Measurements from ENCODE around the gene ZC3HAV1.
A peak's percentile ranks its signal among the peaks of the same experiment; 100 is the strongest.
"Not testable (repeated sequence)": the region's sequence is repeated elsewhere in the genome, so short reads cannot be mapped to it uniquely, and the experiment has no call there.

The ZC3HAV1 gene

DNA sequence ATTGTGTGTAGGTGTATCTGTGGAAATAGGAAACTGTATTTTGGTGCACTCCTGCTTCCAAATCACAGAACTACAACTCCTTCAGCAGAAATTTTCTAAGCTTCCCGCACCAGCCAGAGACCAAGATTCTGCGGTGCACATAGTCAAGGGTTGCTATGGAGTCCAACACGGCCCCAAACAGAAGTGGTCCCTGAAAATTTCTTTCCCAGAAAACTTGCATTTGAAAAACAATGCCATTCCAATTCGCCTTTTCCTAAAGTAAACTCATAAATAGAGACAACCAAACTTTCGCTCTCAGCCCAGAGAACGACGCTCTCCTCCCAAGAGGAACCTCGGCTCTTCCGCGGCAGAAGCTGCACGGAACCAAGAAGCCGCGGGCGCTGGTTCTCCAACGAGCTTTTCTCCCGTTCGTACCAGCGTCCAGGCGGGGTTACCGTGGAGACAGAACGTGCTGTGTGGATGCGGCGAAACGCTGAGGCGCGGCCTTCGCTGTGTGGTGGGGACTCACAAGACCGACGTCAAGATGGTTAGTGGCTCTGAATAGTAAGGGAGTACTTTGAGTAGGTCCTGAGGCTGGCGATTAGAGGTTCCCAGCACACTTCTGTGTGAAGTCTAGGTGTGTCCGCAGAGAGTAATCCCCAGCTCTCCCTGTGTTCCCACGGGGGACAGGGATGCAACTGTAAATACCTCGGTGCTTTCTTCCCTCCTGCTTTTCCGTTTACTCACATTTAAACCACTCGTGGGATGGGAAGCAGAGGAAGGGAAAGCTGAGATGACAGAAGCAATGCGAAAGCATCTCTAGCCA is 24.0 kb upstream of the ZC3HAV1 start:
- H3K27ac ChIP-seq (replicated peaks) = peak overlapping the region; percentile 79
- no peaks in the 10 kb centered on the region for H3K27me3 ChIP-seq (ENCODE audit: insufficient read depth, poor library complexity, severe bottlenecking)
- TF ChIP-seq SPI1 (IDR thresholded peaks at IDR 0.05; ENCODE audit: borderline replicate concordance, low read depth) (peak; percentile 52; the same call in 1 of the 2 replicates), GABPA (IDR thresholded peaks at IDR 0.05; ENCODE audit: low read depth) (peak; percentile 90), POLR2AphosphoS5 (IDR thresholded peaks at IDR 0.05; ENCODE audit: low read depth) (peak; percentile 83)
- TF ChIP-seq, protein P1, sequence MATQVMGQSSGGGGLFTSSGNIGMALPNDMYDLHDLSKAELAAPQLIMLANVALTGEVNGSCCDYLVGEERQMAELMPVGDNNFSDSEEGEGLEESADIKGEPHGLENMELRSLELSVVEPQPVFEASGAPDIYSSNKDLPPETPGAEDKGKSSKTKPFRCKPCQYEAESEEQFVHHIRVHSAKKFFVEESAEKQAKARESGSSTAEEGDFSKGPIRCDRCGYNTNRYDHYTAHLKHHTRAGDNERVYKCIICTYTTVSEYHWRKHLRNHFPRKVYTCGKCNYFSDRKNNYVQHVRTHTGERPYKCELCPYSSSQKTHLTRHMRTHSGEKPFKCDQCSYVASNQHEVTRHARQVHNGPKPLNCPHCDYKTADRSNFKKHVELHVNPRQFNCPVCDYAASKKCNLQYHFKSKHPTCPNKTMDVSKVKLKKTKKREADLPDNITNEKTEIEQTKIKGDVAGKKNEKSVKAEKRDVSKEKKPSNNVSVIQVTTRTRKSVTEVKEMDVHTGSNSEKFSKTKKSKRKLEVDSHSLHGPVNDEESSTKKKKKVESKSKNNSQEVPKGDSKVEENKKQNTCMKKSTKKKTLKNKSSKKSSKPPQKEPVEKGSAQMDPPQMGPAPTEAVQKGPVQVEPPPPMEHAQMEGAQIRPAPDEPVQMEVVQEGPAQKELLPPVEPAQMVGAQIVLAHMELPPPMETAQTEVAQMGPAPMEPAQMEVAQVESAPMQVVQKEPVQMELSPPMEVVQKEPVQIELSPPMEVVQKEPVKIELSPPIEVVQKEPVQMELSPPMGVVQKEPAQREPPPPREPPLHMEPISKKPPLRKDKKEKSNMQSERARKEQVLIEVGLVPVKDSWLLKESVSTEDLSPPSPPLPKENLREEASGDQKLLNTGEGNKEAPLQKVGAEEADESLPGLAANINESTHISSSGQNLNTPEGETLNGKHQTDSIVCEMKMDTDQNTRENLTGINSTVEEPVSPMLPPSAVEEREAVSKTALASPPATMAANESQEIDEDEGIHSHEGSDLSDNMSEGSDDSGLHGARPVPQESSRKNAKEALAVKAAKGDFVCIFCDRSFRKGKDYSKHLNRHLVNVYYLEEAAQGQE (IDR thresholded peaks at IDR 0.05; ENCODE audit: insufficient replicate concordance, low read depth) = peak; percentile 66
- TF ChIP-seq, protein P2, sequence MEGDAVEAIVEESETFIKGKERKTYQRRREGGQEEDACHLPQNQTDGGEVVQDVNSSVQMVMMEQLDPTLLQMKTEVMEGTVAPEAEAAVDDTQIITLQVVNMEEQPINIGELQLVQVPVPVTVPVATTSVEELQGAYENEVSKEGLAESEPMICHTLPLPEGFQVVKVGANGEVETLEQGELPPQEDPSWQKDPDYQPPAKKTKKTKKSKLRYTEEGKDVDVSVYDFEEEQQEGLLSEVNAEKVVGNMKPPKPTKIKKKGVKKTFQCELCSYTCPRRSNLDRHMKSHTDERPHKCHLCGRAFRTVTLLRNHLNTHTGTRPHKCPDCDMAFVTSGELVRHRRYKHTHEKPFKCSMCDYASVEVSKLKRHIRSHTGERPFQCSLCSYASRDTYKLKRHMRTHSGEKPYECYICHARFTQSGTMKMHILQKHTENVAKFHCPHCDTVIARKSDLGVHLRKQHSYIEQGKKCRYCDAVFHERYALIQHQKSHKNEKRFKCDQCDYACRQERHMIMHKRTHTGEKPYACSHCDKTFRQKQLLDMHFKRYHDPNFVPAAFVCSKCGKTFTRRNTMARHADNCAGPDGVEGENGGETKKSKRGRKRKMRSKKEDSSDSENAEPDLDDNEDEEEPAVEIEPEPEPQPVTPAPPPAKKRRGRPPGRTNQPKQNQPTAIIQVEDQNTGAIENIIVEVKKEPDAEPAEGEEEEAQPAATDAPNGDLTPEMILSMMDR (IDR thresholded peaks at IDR 0.05; ENCODE audit: insufficient read depth, low read length) = no peak
- H3K4me3 ChIP-seq (replicated peaks; ENCODE audit: insufficient read depth, low read length) = peak overlapping the region; percentile 49
- DNase-seq (ENCODE audit: low read depth in 1 of 2, low spot score in 1 of 2) = peak; percentile 74 to 92

DNA sequence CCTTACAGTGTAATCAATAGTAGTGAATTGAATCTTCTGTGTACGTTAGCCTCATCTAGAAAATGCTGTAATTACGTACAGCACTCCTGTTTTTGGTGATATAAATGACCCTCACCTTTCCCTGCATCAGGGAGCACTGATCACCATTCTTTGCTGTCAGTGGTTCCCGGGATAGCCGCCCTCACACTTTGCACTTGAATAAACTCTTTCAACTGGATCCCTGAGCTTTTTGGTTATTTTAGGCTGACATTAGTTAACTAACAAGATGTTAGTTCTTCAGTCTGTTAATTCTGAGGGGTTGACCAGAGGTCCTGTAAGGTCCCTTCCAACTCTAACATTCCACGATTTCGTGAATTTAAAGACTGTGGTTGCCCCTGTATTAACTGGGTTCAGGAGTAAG is 23.4 kb upstream of the ZC3HAV1 start:
- peak overlapping the region; percentile 79 for H3K27ac ChIP-seq (replicated peaks)
- no peak for DNase-seq (ENCODE audit: low read depth in 1 of 2, low spot score in 1 of 2)
- H3K27me3 ChIP-seq (ENCODE audit: insufficient read depth, poor library complexity, severe bottlenecking) = no peaks in the 10 kb centered on the region
- TF ChIP-seq POLR2AphosphoS5 (IDR thresholded peaks at IDR 0.05; ENCODE audit: low read depth) = no peak
- TF ChIP-seq GABPA (IDR thresholded peaks at IDR 0.05; ENCODE audit: low read depth) = no peak
- TF ChIP-seq, protein P2 (IDR thresholded peaks at IDR 0.05; ENCODE audit: insufficient read depth, low read length) = no peak
- TF ChIP-seq, protein P1 (IDR thresholded peaks at IDR 0.05; ENCODE audit: insufficient replicate concordance, low read depth) = no peak
- no peak for TF ChIP-seq SPI1 (IDR thresholded peaks at IDR 0.05; ENCODE audit: borderline replicate concordance, low read depth)
- H3K4me3 ChIP-seq (replicated peaks; ENCODE audit: insufficient read depth, low read length) = no peak overlapping the region

DNA sequence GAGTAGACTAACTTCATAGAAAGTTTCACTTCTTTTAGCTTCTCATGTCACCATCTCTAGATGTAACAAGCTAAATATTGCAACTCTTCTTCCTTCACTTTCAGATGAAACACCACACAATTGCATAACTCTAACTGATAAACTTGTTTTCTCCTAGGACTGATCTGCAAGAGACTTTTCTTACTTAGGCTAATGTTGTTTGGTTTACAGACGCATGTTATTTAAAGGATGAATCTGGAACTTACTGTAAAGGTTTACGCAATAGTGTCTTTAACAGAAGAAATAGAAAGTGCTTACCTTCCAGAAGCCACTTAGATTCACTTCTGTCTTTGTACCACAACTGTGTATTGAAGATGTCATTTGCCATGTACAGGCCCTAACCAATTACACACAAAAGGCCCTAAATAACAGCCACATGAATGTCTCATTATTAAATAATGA is 22.1 kb upstream of the ZC3HAV1 start:
- peak; percentile 58 to 96 for DNase-seq (ENCODE audit: low read depth in 1 of 2, low spot score in 1 of 2)
- TF ChIP-seq, protein P1 (IDR thresholded peaks at IDR 0.05; ENCODE audit: insufficient replicate concordance, low read depth) = no peak
- TF ChIP-seq, protein P2 (IDR thresholded peaks at IDR 0.05; ENCODE audit: insufficient read depth, low read length) = no peak
- no peak for TF ChIP-seq POLR2AphosphoS5 (IDR thresholded peaks at IDR 0.05; ENCODE audit: low read depth)
- no peak for TF ChIP-seq GABPA (IDR thresholded peaks at IDR 0.05; ENCODE audit: low read depth)
- TF ChIP-seq SPI1 (IDR thresholded peaks at IDR 0.05; ENCODE audit: borderline replicate concordance, low read depth) = peak; percentile 18; the same call in 1 of the 2 replicates
- H3K27ac ChIP-seq (replicated peaks) = peak overlapping the region; percentile 79
- H3K27me3 ChIP-seq (ENCODE audit: insufficient read depth, poor library complexity, severe bottlenecking) = no peaks in the 10 kb centered on the region
- H3K4me3 ChIP-seq (replicated peaks; ENCODE audit: insufficient read depth, low read length) = no peak overlapping the region

DNA sequence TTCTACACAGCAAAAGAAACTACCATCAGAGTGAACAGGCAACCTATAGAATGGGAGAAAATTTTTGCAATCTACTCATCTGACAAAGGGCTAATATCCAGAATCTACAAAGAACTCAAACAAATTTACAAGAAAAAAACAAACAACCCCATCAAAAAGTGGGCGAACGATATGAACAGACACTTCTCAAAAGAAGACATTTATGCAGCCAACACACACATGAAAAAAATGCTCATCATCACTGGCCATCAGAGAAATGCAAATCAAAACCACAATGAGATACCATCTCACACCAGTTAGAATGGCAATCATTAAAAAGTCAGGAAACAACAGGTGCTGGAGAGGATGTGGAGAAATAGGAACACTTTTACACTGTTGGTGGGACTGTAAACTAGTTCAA is 20.3 kb upstream of the ZC3HAV1 start:
- not testable (repeated sequence) for DNase-seq (ENCODE audit: low read depth in 1 of 2, low spot score in 1 of 2)

More for the DNA sequence above, 20.3 kb upstream of the ZC3HAV1 start:
- H3K27me3 ChIP-seq (ENCODE audit: insufficient read depth, poor library complexity, severe bottlenecking); H3K4me3 ChIP-seq (replicated peaks; ENCODE audit: insufficient read depth, low read length): not testable (repeated sequence)
- H3K27ac ChIP-seq (replicated peaks) = peak overlapping the region; percentile 32; the same call in 1 of the 2 replicates

Measured in HL-60 (cell line).